Activated T-cell treated with anti-CD3 and anti-CD28 coated beads, Interleukin-2, amount 50 U/mL, for 72 hours (primary cell): ENCODE measurements around the gene PLCD1. TPM values are rescaled to one million over a fixed set of nuclear protein-coding genes. Genes with fewer than 3 reads are reported as not detected.

Experiments
- ATAC-seq, 2 donors: fragments of 150-1000 bp; cut with Tn5 transposase; replicated peaks in 1 of 2; 2 replicates each; pipeline ENCODE4 v1.10.0; 2021; ENCODE audit warnings: moderate library complexity in 2 of 2, mild to moderate bottlenecking in 1 of 2
- DNase-seq, 2 donors: peaks; one replicate each; pipeline ENCODE4 v3.0.0; 2021 to 2022; ENCODE audit warnings: mixed read lengths in 1 of 2
- H3K27ac Mint-ChIP-seq: one replicate; pipeline ENCODE4 v1.8.0; 2022; ENCODE audit warnings: mild to moderate bottlenecking, moderate library complexity, mixed read lengths
- H3K27me3 Mint-ChIP-seq: one replicate; pipeline ENCODE4 v1.8.0; 2022; ENCODE audit warnings: low read depth, mixed read lengths
- H3K36me3 Mint-ChIP-seq, 2 donors: one replicate each; pipeline ENCODE4 v1.8.0; 2022; ENCODE audit warnings: mixed read lengths in 2 of 2, mild to moderate bottlenecking in 1 of 2; ENCODE audit not compliant: insufficient read depth in 2 of 2
- H3K4me1 Mint-ChIP-seq: one replicate; pipeline ENCODE4 v1.8.0; 2022; ENCODE audit warnings: low read depth, mixed read lengths
- H3K4me3 Mint-ChIP-seq, 2 donors: one replicate each; pipeline ENCODE4 v1.8.0; 2022; ENCODE audit warnings: mild to moderate bottlenecking in 2 of 2, mixed read lengths in 2 of 2, moderate library complexity in 2 of 2
- H3K9me3 Mint-ChIP-seq, 2 donors: one replicate each; pipeline ENCODE4 v1.8.0; 2022; ENCODE audit warnings: mixed read lengths in 2 of 2
- total RNA-seq, 2 donors: library from RNA; stranded (reverse); gene quantifications; one replicate each; pipeline ENCODE4 v1.2.3, GENCODE V29; 2022

Gene PLCD1
- total RNA-seq, 2 donors from 2014 or later, result 15.4 to 16.8 TPM

DNA sequence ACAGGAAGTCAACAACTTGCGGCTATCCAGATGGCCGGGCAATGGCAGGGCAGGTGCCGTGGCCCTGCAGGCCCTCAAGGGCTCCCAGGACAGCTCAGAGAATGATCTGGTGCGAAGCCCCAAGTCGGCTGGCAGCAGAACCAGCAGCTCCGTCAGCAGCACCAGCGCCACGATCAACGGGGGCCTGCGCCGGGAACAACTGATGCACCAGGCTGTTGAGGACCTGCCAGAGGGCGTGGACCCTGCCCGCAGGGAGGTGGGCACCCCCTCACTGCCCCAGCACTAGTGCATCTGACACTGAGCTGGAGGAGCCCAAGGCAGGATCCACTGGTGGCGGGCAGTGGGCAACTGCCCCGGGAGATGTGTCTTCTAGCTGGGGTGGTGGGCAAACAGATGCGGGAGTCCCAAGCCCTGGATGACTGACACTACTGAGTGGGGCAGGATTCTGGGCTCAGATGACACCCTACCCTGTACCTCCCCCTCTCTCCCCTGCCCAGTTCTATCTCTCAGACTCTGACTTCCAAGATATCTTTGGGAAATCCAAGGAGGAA lies 22.9 kb downstream of the PLCD1 start:
- H3K36me3 Mint-ChIP-seq, result peaks cover 0 to 3% of the 10 kb centered on the region in 2 donors
- no peaks in the 10 kb centered on the region for H3K9me3 Mint-ChIP-seq
- no peak overlapping the region for H3K27ac Mint-ChIP-seq
- H3K27me3 Mint-ChIP-seq, result no peaks in the 10 kb centered on the region
- DNase-seq, result no peak
- no peak for ATAC-seq
- H3K4me1 Mint-ChIP-seq, result peaks cover 18% of the 10 kb centered on the region
- no peak overlapping the region for H3K4me3 Mint-ChIP-seq

GRCh38 chr3:38006031-38006430 lies 23.4 kb downstream of the PLCD1 start:
- Mint-ChIP-seq H3K9me3 (no peaks in the 10 kb centered on the region), H3K4me1 (peaks cover 18% of the 10 kb centered on the region), H3K27ac (no peak overlapping the region), H3K27me3 (no peaks in the 10 kb centered on the region), H3K36me3 (peaks cover 0 to 3% of the 10 kb centered on the region in 2 donors), H3K4me3 (no peak overlapping the region)
- no peak for DNase-seq
- no peak for ATAC-seq

DNA sequence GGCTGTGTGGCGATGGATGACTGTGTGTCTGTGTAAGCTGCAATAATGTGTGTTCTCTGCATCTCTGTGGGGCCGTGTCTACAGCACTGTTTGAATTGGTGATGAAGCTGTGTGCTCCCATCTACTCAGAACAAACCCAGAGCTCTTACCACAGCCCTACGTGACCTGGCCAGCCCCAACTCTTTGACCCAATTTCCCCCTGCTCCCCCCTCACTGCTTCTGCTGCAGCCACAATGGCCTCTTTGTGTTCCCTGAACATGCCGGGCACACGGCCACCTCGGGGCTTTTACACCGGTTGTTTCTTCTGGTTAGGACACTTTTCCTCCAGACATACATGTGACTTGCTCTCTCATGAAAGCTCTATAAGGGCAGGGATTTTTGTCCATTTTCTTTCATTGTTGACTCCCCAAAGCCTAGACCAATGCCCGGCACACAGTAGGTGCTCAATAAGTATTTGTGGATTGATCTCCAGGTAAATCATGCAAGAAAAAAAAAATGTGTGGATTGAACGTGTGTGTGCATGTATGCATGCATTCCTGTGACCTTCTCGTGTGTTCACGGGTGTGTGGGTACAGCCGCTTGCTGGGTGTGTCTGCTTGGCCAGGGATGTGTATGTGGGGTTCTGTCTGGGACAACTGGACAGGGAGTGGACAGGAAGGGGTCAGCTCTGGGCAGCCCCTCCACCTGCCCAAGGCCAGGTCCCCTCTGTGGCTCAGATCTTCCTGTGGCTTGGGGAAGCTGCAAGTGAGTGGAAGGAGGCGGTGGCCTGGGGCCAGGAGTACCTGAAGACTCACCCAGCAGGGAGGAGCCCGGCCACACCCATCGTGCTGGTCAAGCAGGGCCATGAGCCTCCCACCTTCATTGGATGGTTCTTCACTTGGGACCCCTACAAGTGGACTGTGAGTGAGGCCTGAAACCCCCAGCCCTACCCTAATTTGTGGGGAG lies 24.1 kb downstream of the PLCD1 start:
- DNase-seq (no peak), ATAC-seq (no peak)
- peaks cover 18% of the 10 kb centered on the region for H3K4me1 Mint-ChIP-seq
- H3K27me3 Mint-ChIP-seq, result no peaks in the 10 kb centered on the region
- H3K27ac Mint-ChIP-seq, result no peak overlapping the region
- no peaks in the 10 kb centered on the region for H3K9me3 Mint-ChIP-seq
- H3K36me3 Mint-ChIP-seq, result peaks cover 0 to 6% of the 10 kb centered on the region in 2 donors
- no peak overlapping the region for H3K4me3 Mint-ChIP-seq

DNA sequence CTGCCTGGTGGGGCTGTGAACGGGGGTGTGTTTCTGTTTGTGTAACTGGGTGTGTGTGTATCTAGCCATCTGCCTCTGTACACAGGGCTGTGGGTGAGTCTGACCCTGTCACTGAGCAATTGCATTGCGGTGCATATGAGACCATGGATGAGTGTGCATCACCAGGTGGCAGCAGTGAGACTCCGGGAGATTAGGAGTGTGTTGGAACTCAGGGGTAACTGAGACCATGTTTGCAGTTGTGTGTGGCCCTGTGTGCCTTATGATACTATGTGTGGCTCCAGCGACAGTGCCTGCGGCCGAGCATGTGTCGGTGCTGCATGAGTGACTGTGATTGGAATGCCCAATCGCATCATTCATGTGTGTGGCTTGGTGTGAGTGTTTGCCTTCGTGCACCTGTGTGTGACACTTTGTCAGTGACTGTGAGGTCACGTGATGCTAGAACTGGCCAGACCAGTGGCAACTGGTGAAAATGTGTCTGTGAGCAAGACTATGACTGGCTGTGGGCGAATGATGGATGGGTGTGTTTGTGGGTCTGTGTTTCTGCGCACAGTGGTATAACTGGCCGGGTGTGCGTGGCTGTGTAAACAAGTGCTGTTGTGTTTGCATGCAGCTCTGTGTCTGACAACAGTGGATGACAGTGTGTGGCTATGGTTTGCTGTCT lies 24.9 kb downstream of the PLCD1 start:
- Mint-ChIP-seq H3K4me3 (no peak overlapping the region), H3K36me3 (peaks cover 0 to 8% of the 10 kb centered on the region in 2 donors), H3K4me1 (peaks cover 18% of the 10 kb centered on the region), H3K27me3 (no peaks in the 10 kb centered on the region), H3K27ac (no peak overlapping the region), H3K9me3 (no peaks in the 10 kb centered on the region)
- DNase-seq (peak; percentile 47 to 53), ATAC-seq (peak; percentile 65 to 68)

- no peak overlapping the region for H3K27ac Mint-ChIP-seq
Measured at GRCh38 chr3:38003817-38004414, 25.5 kb downstream of the PLCD1 start.

GRCh38 chr3:38003371-38003816 lies 26.0 kb downstream of the PLCD1 start:
- H3K27ac Mint-ChIP-seq, result no peak overlapping the region
- peaks cover 0 to 8% of the 10 kb centered on the region in 2 donors for H3K36me3 Mint-ChIP-seq
- DNase-seq, result peak; percentile 62 to 76
- H3K27me3 Mint-ChIP-seq, result no peaks in the 10 kb centered on the region
- H3K9me3 Mint-ChIP-seq, result no peaks in the 10 kb centered on the region
- ATAC-seq, result peak; percentile 47 to 52
- H3K4me1 Mint-ChIP-seq, result peaks cover 30% of the 10 kb centered on the region
- H3K4me3 Mint-ChIP-seq, result no peak overlapping the region

More at GRCh38 chr3:38003817-38004414, 25.5 kb downstream of the PLCD1 start:
- Mint-ChIP-seq H3K9me3 (no peaks in the 10 kb centered on the region), H3K4me3 (no peak overlapping the region), H3K36me3 (peaks cover 0 to 8% of the 10 kb centered on the region in 2 donors), H3K27me3 (no peaks in the 10 kb centered on the region), H3K4me1 (peaks cover 24% of the 10 kb centered on the region)
- DNase-seq (no peak), ATAC-seq (no peak)

- no peak overlapping the region for H3K4me3 Mint-ChIP-seq
- H3K4me1 Mint-ChIP-seq, result peaks cover 34% of the 10 kb centered on the region
- ATAC-seq, result no peak
- peaks cover 0 to 8% of the 10 kb centered on the region in 2 donors for H3K36me3 Mint-ChIP-seq
- H3K9me3 Mint-ChIP-seq, result no peaks in the 10 kb centered on the region
- H3K27ac Mint-ChIP-seq, result peak overlapping the region; percentile 41
- no peak for DNase-seq
- H3K27me3 Mint-ChIP-seq, result no peaks in the 10 kb centered on the region
Measured at GRCh38 chr3:38002940-38003339, 26.5 kb downstream of the PLCD1 start.

GRCh38 chr3:38002291-38002876 lies 27.1 kb downstream of the PLCD1 start:
- Mint-ChIP-seq H3K4me1 (peaks cover 34% of the 10 kb centered on the region), H3K9me3 (no peaks in the 10 kb centered on the region), H3K27ac (no peak overlapping the region), H3K4me3 (no peak overlapping the region), H3K36me3 (peaks cover 0 to 8% of the 10 kb centered on the region in 2 donors), H3K27me3 (no peaks in the 10 kb centered on the region)
- DNase-seq (no peak), ATAC-seq (no peak)

DNA sequence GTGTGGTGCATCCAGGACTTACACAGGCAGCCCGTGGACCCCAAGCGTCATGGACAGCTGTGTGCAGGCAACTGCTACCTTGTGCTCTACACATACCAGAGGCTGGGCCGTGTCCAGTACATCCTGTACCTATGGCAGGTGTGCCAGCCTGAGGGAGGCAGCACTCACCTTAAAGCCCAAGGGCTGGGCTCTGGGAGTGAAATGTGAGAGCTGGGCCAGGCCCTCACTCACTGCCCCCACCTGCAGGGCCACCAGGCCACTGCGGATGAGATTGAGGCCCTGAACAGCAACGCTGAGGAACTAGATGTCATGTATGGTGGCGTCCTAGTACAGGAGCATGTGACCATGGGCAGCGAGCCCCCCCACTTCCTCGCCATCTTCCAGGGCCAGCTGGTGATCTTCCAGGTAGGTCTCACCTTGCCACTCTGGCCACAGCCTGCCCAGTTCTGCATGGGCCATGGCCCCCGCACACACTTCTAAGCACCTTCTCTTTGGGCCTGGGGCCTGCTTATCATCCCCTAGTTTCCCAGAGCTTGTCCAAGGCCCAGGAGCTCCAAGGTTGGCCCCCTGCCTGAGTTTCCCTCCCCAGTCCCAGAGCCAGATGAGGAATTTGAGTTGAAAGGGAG lies 27.9 kb downstream of the PLCD1 start:
- ATAC-seq (no peak), DNase-seq (no peak)
- Mint-ChIP-seq H3K36me3 (peaks cover 2 to 11% of the 10 kb centered on the region in 2 donors), H3K9me3 (no peaks in the 10 kb centered on the region), H3K27me3 (no peaks in the 10 kb centered on the region), H3K4me3 (no peak overlapping the region), H3K27ac (no peak overlapping the region), H3K4me1 (peaks cover 40% of the 10 kb centered on the region)

GRCh38 chr3:38000965-38001455 lies 28.4 kb downstream of the PLCD1 start:
- H3K27ac Mint-ChIP-seq, result no peak overlapping the region
- H3K36me3 Mint-ChIP-seq, result peaks cover 3 to 17% of the 10 kb centered on the region in 2 donors
- H3K4me1 Mint-ChIP-seq, result peaks cover 46% of the 10 kb centered on the region
- ATAC-seq (no peak), DNase-seq (no peak)
- H3K9me3 Mint-ChIP-seq, result no peaks in the 10 kb centered on the region
- no peaks in the 10 kb centered on the region for H3K27me3 Mint-ChIP-seq
- no peak overlapping the region for H3K4me3 Mint-ChIP-seq

DNA sequence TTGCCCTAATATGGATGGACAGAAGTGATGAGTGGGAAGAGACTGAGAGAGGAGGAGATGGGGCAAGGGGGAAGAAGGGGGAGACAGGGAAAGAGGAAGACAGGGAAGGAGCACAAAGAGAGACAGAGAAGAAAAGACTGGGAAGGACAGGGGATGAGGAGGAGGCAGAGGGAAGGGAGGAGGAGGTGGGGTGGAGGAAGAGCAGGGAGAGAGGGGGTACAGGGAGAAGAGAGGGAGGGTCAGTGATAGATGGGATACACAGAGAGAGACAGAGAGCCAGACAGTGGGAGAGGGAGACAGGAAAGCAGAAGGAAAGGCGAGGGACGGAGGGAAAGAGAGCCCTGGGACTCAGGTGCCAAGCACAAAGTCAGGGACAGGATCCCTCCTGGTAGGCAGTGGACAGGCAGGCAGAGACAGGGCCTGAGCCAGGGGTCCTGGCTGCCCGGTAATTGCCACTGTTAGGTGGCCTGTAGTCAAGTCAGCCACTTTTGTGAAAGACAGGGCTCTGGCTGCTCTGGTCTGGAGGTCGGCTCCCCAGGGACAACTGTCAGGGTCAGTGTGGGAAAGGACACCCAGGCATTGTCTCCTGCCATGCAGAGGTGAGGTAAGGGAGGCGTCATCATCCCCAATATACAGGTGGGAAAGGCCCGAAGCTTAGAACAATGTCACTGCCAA lies 29.1 kb downstream of the PLCD1 start:
- H3K36me3 Mint-ChIP-seq, result peaks cover 3 to 17% of the 10 kb centered on the region in 2 donors

DNA sequence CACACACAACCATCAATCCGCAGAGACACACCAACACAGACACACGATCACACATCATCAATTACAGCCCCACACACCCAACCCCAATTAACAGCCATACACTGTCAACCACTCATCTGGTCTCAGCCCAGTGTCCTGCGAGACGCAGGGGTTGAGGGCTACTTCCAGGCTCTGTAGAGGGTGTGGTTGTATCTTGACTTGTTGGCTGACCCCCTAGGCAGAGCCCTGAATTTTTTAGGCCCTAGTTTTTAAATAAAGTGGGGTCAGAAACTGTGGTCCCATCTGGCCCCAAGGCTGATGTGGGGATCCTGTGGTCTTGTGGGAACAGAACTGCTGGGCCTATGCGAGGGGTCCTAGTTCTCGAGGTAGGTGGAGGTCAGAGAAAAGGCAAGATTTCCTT lies 29.6 kb downstream of the PLCD1 start:
- H3K27ac Mint-ChIP-seq, result no peak overlapping the region
- peaks cover 54% of the 10 kb centered on the region for H3K4me1 Mint-ChIP-seq
- H3K27me3 Mint-ChIP-seq, result no peaks in the 10 kb centered on the region
- H3K36me3 Mint-ChIP-seq, result peaks cover 3 to 17% of the 10 kb centered on the region in 2 donors
- no peaks in the 10 kb centered on the region for H3K9me3 Mint-ChIP-seq
- ATAC-seq (no peak), DNase-seq (no peak)
- no peak overlapping the region for H3K4me3 Mint-ChIP-seq

More for the DNA sequence above, 29.1 kb downstream of the PLCD1 start:
- ATAC-seq (no peak), DNase-seq (no peak)
- Mint-ChIP-seq H3K4me3 (no peak overlapping the region), H3K27me3 (no peaks in the 10 kb centered on the region), H3K9me3 (no peaks in the 10 kb centered on the region), H3K4me1 (peaks cover 52% of the 10 kb centered on the region), H3K27ac (no peak overlapping the region)
